OCI-LY7 (cell line): ENCODE results near the gene UVRAG.

Source experiments
- CTCF ChIP-seq: fragments of 200-600 bp; sonication (generic); conservative IDR thresholded peaks from 2 replicates; pipeline ENCODE4 v1.5.1; 2014; ENCODE audit warnings: mild to moderate bottlenecking, antibody characterized with exemption, low read length, moderate library complexity, mixed read lengths
- EZH2phosphoT487 ChIP-seq: fragments of 200-600 bp; sonication (generic); IDR thresholded peaks from 2 replicates; pipeline ENCODE4 v1.6.1; 2018; ENCODE audit warnings: low read depth, borderline replicate concordance, mild to moderate bottlenecking, mixed run types, antibody characterized with exemption, low read length, moderate library complexity, mixed read lengths

- no peak for TF ChIP-seq CTCF
- TF ChIP-seq EZH2phosphoT487: no peak
Observed at GRCh38 chr11:76164081-76164480, 349.1 kb downstream of the UVRAG start.
